ENCODE measurements around the gene CHST15. TPM values are rescaled to one million over a fixed set of nuclear protein-coding genes. Genes with fewer than 3 reads are reported as not detected.

CHST15 gene
- total RNA-seq, 1 experiment from 2014 or later: 17.1 TPM

DNA sequence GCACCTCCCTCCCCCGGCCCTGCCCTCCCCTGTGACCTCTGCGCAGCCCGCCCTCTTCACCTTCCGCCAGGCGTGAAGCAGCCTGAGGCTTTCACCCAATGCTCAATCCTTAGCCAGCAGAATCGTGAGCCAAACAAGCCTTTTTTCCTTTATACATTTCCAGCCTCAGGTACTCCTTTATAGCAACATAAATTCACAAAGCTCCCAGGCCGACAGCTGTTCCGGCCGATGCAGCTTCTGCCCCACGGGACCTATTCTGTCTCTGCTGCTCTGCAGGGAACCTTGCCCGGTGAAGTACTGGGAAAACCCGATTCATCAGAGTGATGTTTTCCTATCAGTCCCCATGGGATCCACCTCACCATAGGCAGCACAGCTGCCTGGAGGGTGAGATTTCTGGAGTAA, 87.4 kb downstream of the CHST15 start:
- no peaks in the 10 kb centered on the region for H3K79me2 ChIP-seq (ENCODE audit: low read length)
- no peaks in the 10 kb centered on the region for H4K20me1 ChIP-seq (ENCODE audit: low read length)
- DNase-seq (no peak), ATAC-seq (no peak)
- no peaks in the 10 kb centered on the region for H3F3A ChIP-seq (ENCODE audit: low read length, unreplicated experiment)
- no peaks in the 10 kb centered on the region for H3K9me2 ChIP-seq (replicated peaks; ENCODE audit: low read length)
- intact Hi-C loops (cut with micrococcal nuclease): no loop called here
- no TSS peak for BruUV-seq (replicated peaks)
- no peak overlapping the region for H3K4me3 ChIP-seq (ENCODE audit: low read length)
- H3K36me3 ChIP-seq (ENCODE audit: low read depth, low read length): no peaks in the 10 kb centered on the region
- H2AFZ ChIP-seq (ENCODE audit: low read length): no peak overlapping the region
- no peaks in the 10 kb centered on the region for H3K27me3 ChIP-seq (ENCODE audit: low read length)
- H3K9ac ChIP-seq (ENCODE audit: low read length): no peak overlapping the region
- H3K4me1 ChIP-seq (ENCODE audit: insufficient read depth, low read length): peaks cover 2% of the 10 kb centered on the region; the same call in 1 of the 2 replicates
- H3K4me2 ChIP-seq (ENCODE audit: low read length): no peak overlapping the region
- H3K9me3 ChIP-seq (ENCODE audit: low read length): no peaks in the 10 kb centered on the region
- CTCF ChIA-PET: no interaction called here
- POLR2A ChIA-PET (ENCODE audit: unreplicated experiment): no interaction called here
- no peak for TF ChIP-seq EZH2phosphoT487 (IDR thresholded peaks at IDR 0.05; ENCODE audit: borderline replicate concordance, low read length)
- TF ChIP-seq EZH2 (IDR thresholded peaks at IDR 0.05; ENCODE audit: low read length, unreplicated experiment): no peak
- TF ChIP-seq, protein P1, sequence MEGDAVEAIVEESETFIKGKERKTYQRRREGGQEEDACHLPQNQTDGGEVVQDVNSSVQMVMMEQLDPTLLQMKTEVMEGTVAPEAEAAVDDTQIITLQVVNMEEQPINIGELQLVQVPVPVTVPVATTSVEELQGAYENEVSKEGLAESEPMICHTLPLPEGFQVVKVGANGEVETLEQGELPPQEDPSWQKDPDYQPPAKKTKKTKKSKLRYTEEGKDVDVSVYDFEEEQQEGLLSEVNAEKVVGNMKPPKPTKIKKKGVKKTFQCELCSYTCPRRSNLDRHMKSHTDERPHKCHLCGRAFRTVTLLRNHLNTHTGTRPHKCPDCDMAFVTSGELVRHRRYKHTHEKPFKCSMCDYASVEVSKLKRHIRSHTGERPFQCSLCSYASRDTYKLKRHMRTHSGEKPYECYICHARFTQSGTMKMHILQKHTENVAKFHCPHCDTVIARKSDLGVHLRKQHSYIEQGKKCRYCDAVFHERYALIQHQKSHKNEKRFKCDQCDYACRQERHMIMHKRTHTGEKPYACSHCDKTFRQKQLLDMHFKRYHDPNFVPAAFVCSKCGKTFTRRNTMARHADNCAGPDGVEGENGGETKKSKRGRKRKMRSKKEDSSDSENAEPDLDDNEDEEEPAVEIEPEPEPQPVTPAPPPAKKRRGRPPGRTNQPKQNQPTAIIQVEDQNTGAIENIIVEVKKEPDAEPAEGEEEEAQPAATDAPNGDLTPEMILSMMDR (conservative IDR thresholded peaks at IDR 0.05; ENCODE audit: low read depth, low read length): no peak
- no peak overlapping the region for H3K27ac ChIP-seq (ENCODE audit: low read length)

DNA sequence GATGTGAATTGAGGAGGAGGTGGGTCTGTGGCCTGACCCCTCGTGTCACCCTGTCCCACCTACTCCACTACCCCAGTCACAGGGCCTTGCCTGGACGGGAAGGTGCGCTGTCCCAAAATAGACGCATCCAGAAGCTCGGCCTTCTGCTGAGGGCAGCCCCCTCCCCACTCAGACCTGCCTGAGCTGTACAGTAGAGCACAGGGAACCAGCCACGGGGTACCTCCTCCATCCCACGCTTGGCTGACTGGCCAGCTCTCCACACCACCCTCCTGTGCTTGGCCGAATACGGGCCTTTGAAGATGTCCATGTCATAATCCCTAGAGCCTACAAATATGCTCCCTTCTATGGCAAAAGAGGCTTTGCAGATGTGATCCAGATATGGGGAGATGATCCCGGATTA, 88.3 kb downstream of the CHST15 start:
- Histone ChIP-seq H4K20me1 (ENCODE audit: low read length) (no peaks in the 10 kb centered on the region), H3K4me1 (ENCODE audit: insufficient read depth, low read length) (peaks cover 5% of the 10 kb centered on the region; the same call in 1 of the 2 replicates), H3K9me3 (ENCODE audit: low read length) (no peaks in the 10 kb centered on the region), H3K4me2 (ENCODE audit: low read length) (no peak overlapping the region), H3K36me3 (ENCODE audit: low read depth, low read length) (no peaks in the 10 kb centered on the region), H3K4me3 (ENCODE audit: low read length) (no peak overlapping the region), H2AFZ (ENCODE audit: low read length) (no peak overlapping the region), H3K27ac (ENCODE audit: low read length) (no peak overlapping the region), H3K79me2 (ENCODE audit: low read length) (no peaks in the 10 kb centered on the region), H3K9ac (ENCODE audit: low read length) (no peak overlapping the region), H3K9me2 (replicated peaks; ENCODE audit: low read length) (no peaks in the 10 kb centered on the region), H3F3A (ENCODE audit: low read length, unreplicated experiment) (no peaks in the 10 kb centered on the region), H3K27me3 (ENCODE audit: low read length) (no peaks in the 10 kb centered on the region)
- TF ChIP-seq EZH2phosphoT487 (IDR thresholded peaks at IDR 0.05; ENCODE audit: borderline replicate concordance, low read length) (no peak), EZH2 (IDR thresholded peaks at IDR 0.05; ENCODE audit: low read length, unreplicated experiment) (no peak)
- TF ChIP-seq, protein P1 (conservative IDR thresholded peaks at IDR 0.05; ENCODE audit: low read depth, low read length): no peak
- no peak for DNase-seq
- POLR2A ChIA-PET (ENCODE audit: unreplicated experiment): no interaction called here
- intact Hi-C loops (cut with micrococcal nuclease): no loop called here
- BruUV-seq (replicated peaks): no TSS peak
- no peak for ATAC-seq
- CTCF ChIA-PET: no interaction called here

DNA sequence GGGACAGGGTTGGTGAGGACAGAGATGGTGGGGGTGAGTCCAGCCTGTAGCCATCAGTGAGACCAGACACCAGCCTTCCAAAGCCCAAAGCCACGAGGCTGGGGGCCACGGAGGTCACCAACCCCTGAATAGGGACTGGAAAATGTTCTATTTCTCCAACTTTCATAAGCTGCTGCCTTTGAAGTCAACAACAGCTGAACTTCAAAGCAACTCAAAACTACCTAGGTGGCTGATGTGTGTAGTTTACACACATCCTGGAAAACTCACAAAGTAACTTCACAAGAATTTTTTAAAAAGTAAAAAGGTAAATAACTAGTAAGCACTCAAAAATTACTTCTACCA, 88.8 kb downstream of the CHST15 start:
- Histone ChIP-seq H3K27ac (ENCODE audit: low read length) (no peak overlapping the region), H2AFZ (ENCODE audit: low read length) (no peak overlapping the region), H3K36me3 (ENCODE audit: low read depth, low read length) (no peaks in the 10 kb centered on the region), H3K4me1 (ENCODE audit: insufficient read depth, low read length) (peaks cover 5% of the 10 kb centered on the region; the same call in 1 of the 2 replicates), H3K27me3 (ENCODE audit: low read length) (no peaks in the 10 kb centered on the region), H3K4me2 (ENCODE audit: low read length) (no peak overlapping the region), H3F3A (ENCODE audit: low read length, unreplicated experiment) (no peaks in the 10 kb centered on the region), H3K9me3 (ENCODE audit: low read length) (no peaks in the 10 kb centered on the region), H3K4me3 (ENCODE audit: low read length) (no peak overlapping the region), H3K79me2 (ENCODE audit: low read length) (no peaks in the 10 kb centered on the region), H3K9ac (ENCODE audit: low read length) (no peak overlapping the region), H4K20me1 (ENCODE audit: low read length) (no peaks in the 10 kb centered on the region), H3K9me2 (replicated peaks; ENCODE audit: low read length) (no peaks in the 10 kb centered on the region)
- ATAC-seq (no peak), DNase-seq (no peak)
- ChIA-PET CTCF (no interaction called here), POLR2A (ENCODE audit: unreplicated experiment) (no interaction called here)
- intact Hi-C loops (cut with micrococcal nuclease): no loop called here
- BruUV-seq (replicated peaks): no TSS peak
- TF ChIP-seq EZH2phosphoT487 (IDR thresholded peaks at IDR 0.05; ENCODE audit: borderline replicate concordance, low read length): no peak
- TF ChIP-seq EZH2 (IDR thresholded peaks at IDR 0.05; ENCODE audit: low read length, unreplicated experiment): no peak
- TF ChIP-seq, protein P1 (conservative IDR thresholded peaks at IDR 0.05; ENCODE audit: low read depth, low read length): no peak

Data from PC-3 (cell line).